Mucosa of rectum (tissue), 2 donors: ENCODE measurements around the gene SFXN5.

ENCODE experiments used
- H3K27ac ChIP-seq, 2 donors: one replicate each; pipeline ENCODE4 v1.7.0; 2013; ENCODE audit warnings: inconsistent platforms in 2 of 2, low read depth in 2 of 2, low read length in 2 of 2
- H3K27me3 ChIP-seq, 2 donors: one replicate each; pipeline ENCODE4 v1.7.0; 2013; ENCODE audit warnings: low read length in 2 of 2; ENCODE audit not compliant: control insufficient read depth in 2 of 2, insufficient read depth in 2 of 2
- H3K36me3 ChIP-seq, 2 donors: one replicate each; pipeline ENCODE4 v1.7.0; 2013; ENCODE audit warnings: low read length in 2 of 2; ENCODE audit not compliant: control insufficient read depth in 2 of 2, insufficient read depth in 2 of 2
- H3K4me1 ChIP-seq, 2 donors: one replicate each; pipeline ENCODE4 v1.7.0; 2013; ENCODE audit warnings: low read length in 2 of 2, mild to moderate bottlenecking in 1 of 2; ENCODE audit not compliant: control insufficient read depth in 2 of 2, insufficient read depth in 2 of 2
- H3K4me3 ChIP-seq, 2 donors: one replicate each; pipeline ENCODE4 v1.7.0; 2013; ENCODE audit warnings: low read length in 2 of 2
- H3K9ac ChIP-seq, 2 donors: one replicate each; pipeline ENCODE4 v1.7.0; 2013; ENCODE audit warnings: low read length in 2 of 2, low read depth in 1 of 2, mild to moderate bottlenecking in 1 of 2
- H3K9me3 ChIP-seq, 2 donors: one replicate each; pipeline ENCODE4 v1.7.0; 2013; ENCODE audit warnings: low read length in 2 of 2; ENCODE audit not compliant: control insufficient read depth in 2 of 2
- donor health status: healthy.
- donor health status: Normal muscosa, but diverticular disease.

Gene SFXN5

GRCh38 chr2:73053316-73054114, 18.0 kb downstream of the SFXN5 start:
- Histone ChIP-seq H3K9me3 (peaks cover 0 to 2% of the 10 kb centered on the region in 2 donors), H3K4me1 (no peaks in the 10 kb centered on the region), H3K9ac (no peak overlapping the region), H3K36me3 (peaks cover 0 to 6% of the 10 kb centered on the region in 2 donors), H3K27ac (no peak overlapping the region), H3K27me3 (no peaks in the 10 kb centered on the region), H3K4me3 (no peak overlapping the region)

GRCh38 chr2:73050121-73050545, 21.4 kb downstream of the SFXN5 start:
- Histone ChIP-seq H3K9ac (no peak overlapping the region), H3K27me3 (no peaks in the 10 kb centered on the region), H3K4me1 (no peaks in the 10 kb centered on the region), H3K4me3 (no peak overlapping the region), H3K27ac (no peak overlapping the region), H3K9me3 (no peaks in the 10 kb centered on the region), H3K36me3 (no peaks in the 10 kb centered on the region)

- Histone ChIP-seq H3K27ac (no peak overlapping the region), H3K4me3 (no peak overlapping the region), H3K4me1 (no peaks in the 10 kb centered on the region), H3K36me3 (no peaks in the 10 kb centered on the region), H3K27me3 (no peaks in the 10 kb centered on the region), H3K9ac (no peak overlapping the region), H3K9me3 (no peaks in the 10 kb centered on the region)
Measured at GRCh38 chr2:73043929-73044832, 27.3 kb downstream of the SFXN5 start.

- Histone ChIP-seq H3K4me3 (no peak overlapping the region), H3K9me3 (no peaks in the 10 kb centered on the region), H3K27ac (no peak overlapping the region), H3K4me1 (no peaks in the 10 kb centered on the region), H3K9ac (no peak overlapping the region), H3K27me3 (no peaks in the 10 kb centered on the region), H3K36me3 (no peaks in the 10 kb centered on the region)
Measured at GRCh38 chr2:73043276-73043675, 28.2 kb downstream of the SFXN5 start.

- Histone ChIP-seq H3K9ac (no peak overlapping the region), H3K36me3 (peaks cover 0 to 2% of the 10 kb centered on the region in 2 donors), H3K4me1 (peaks cover 1 to 3% of the 10 kb centered on the region in 2 donors), H3K27ac (no peak overlapping the region), H3K9me3 (no peaks in the 10 kb centered on the region), H3K27me3 (no peaks in the 10 kb centered on the region), H3K4me3 (no peak overlapping the region)
Measured at GRCh38 chr2:73037947-73038585, 33.4 kb downstream of the SFXN5 start.

- peaks cover 11 to 14% of the 10 kb centered on the region in 2 donors for H3K4me1 ChIP-seq
- no peaks in the 10 kb centered on the region for H3K27me3 ChIP-seq
- H3K36me3 ChIP-seq = peaks cover 0 to 2% of the 10 kb centered on the region in 2 donors
- no peak overlapping the region for H3K4me3 ChIP-seq
- no peaks in the 10 kb centered on the region for H3K9me3 ChIP-seq
- no peak overlapping the region for H3K27ac ChIP-seq
- H3K9ac ChIP-seq = no peak overlapping the region
Measured at GRCh38 chr2:73036766-73037165, 34.7 kb downstream of the SFXN5 start.

- no peak overlapping the region for H3K27ac ChIP-seq
- H3K27me3 ChIP-seq = no peaks in the 10 kb centered on the region
- H3K9me3 ChIP-seq = no peaks in the 10 kb centered on the region
- H3K4me1 ChIP-seq = peaks cover 16 to 19% of the 10 kb centered on the region in 2 donors
- no peak overlapping the region for H3K9ac ChIP-seq
- no peak overlapping the region for H3K4me3 ChIP-seq
- peaks cover 0 to 2% of the 10 kb centered on the region in 2 donors for H3K36me3 ChIP-seq
Measured at GRCh38 chr2:73035899-73036711, 35.4 kb downstream of the SFXN5 start.

GRCh38 chr2:73034661-73035375, 36.7 kb downstream of the SFXN5 start:
- H3K36me3 ChIP-seq = peaks cover 0 to 2% of the 10 kb centered on the region in 2 donors
- H3K27me3 ChIP-seq = no peaks in the 10 kb centered on the region
- no peak overlapping the region for H3K27ac ChIP-seq
- peaks cover 16 to 20% of the 10 kb centered on the region in 2 donors for H3K4me1 ChIP-seq
- no peaks in the 10 kb centered on the region for H3K9me3 ChIP-seq
- H3K4me3 ChIP-seq = no peak overlapping the region
- H3K9ac ChIP-seq = no peak overlapping the region

GRCh38 chr2:73033766-73034381, 37.6 kb downstream of the SFXN5 start:
- Histone ChIP-seq H3K4me3 (no peak overlapping the region), H3K4me1 (peaks cover 16 to 20% of the 10 kb centered on the region in 2 donors), H3K9ac (no peak overlapping the region), H3K27ac (peak overlapping the region in 1 of 2 donors; percentile 32), H3K27me3 (no peaks in the 10 kb centered on the region), H3K9me3 (no peaks in the 10 kb centered on the region), H3K36me3 (peaks cover 0 to 3% of the 10 kb centered on the region in 2 donors)
